Endometrial microvascular endothelial cells (primary cell): ENCODE data around the gene OR52N5. TPM values are rescaled to one million over a fixed set of nuclear protein-coding genes. Genes with fewer than 3 reads are reported as not detected.

Experiments used
- in situ Hi-C: cut with HindIII; loops from 2 replicates; pipeline ENCODE4 v1.10.0; 2017; ENCODE audit warnings: low sequenced_read_pairs, low pct_unique_long_range_greater_than_20kb; ENCODE audit errors: inconsistent ontology term
- total RNA-seq: library from RNA; depleted of rRNA; stranded (reverse); fragments of >200 nt; gene quantifications from one replicate; pipeline ENCODE4 v1.2.3, GENCODE V29; 2015; ENCODE audit errors: inconsistent ontology term

Gene OR52N5
- total RNA-seq, 1 donor from 2014 or later, result not detected

- in situ Hi-C loops, result no loop called here
Observed at GRCh38 chr11:5736396-5736795, 46.8 kb downstream of the OR52N5 start, which contains the start of gene OR56B1. Gene OR56B1 (plus strand): TSS chr11:5736448. CDS start chr11:5736517, 69 bp downstream.

GRCh38 chr11:5727691-5728090, 55.5 kb downstream of the OR52N5 start:
- in situ Hi-C loops, result no loop called here

GRCh38 chr11:5726351-5726750, 56.8 kb downstream of the OR52N5 start:
- in situ Hi-C loops, result no loop called here

Other genes with a start within 250 kb of the OR52N5 start
- gene OR52H1, start 234.8 kb downstream of the OR52N5 start, total RNA-seq, result not detected
- not detected for gene OR52B6, start 202.5 kb downstream of the OR52N5 start, total RNA-seq
- gene TRIM6, start 186.7 kb downstream of the OR52N5 start, total RNA-seq, result 9.7 TPM
- gene TRIM34, start 158.4 kb downstream of the OR52N5 start, total RNA-seq, result 11.8 TPM
- 55.4 TPM for gene TRIM5, start 98.3 kb downstream of the OR52N5 start, total RNA-seq
- gene TRIM22, start 93.6 kb downstream of the OR52N5 start, total RNA-seq, result 112 TPM
- gene OR56B1, start 46.9 kb downstream of the OR52N5 start, total RNA-seq, result not detected
- not detected for gene OR52N4, start 29.1 kb downstream of the OR52N5 start, total RNA-seq
- gene OR52N1, start 7.9 kb upstream of the OR52N5 start, total RNA-seq, result not detected
- gene OR52N2, start 25.6 kb upstream of the OR52N5 start, total RNA-seq, result not detected
- not detected for gene OR52E6, start 58.5 kb upstream of the OR52N5 start, total RNA-seq
- gene OR52E8, start 74.3 kb upstream of the OR52N5 start, total RNA-seq, result not detected
- not detected for gene OR52E4, start 97.3 kb upstream of the OR52N5 start, total RNA-seq
- not detected for gene OR52E5, start 109.9 kb upstream of the OR52N5 start, total RNA-seq
- gene OR56A3, start 158.9 kb upstream of the OR52N5 start, total RNA-seq, result not detected
- gene OR56A5, start 185.1 kb upstream of the OR52N5 start, total RNA-seq, result not detected
- not detected for gene OR52L1, start 203.6 kb upstream of the OR52N5 start, total RNA-seq
- not detected for gene OR56A4, start 223.6 kb upstream of the OR52N5 start, total RNA-seq
- not detected for gene OR56A1, start 247.4 kb upstream of the OR52N5 start, total RNA-seq